GM12891 (cell line): Measurements from ENCODE around the gene GGTLC1.

Source experiments
- POLR2A ChIP-seq: IDR thresholded peaks from 2 replicates; pipeline ENCODE4 v1.6.1; 2011; ENCODE audit warnings: low read depth, low read length, control low read depth
- TAF1 ChIP-seq: IDR thresholded peaks from 2 replicates; pipeline ENCODE4 v1.6.1; 2011; ENCODE audit warnings: low read depth, low read length, control low read depth

- TF ChIP-seq TAF1: no peak
- no peak for TF ChIP-seq POLR2A
Observed at GRCh38 chr20:23967616-23967979, 21.0 kb downstream of the GGTLC1 start.
